Stimulated activated CD4-positive, alpha-beta T cell treated with anti-CD3 and anti-CD28 coated beads, Interleukin-15, amount 100 ng/mL, for 1 hour (primary cell): ENCODE results near the gene TMEM214.

Source experiments
- DNase-seq, 2 donors: peaks; one replicate each; pipeline ENCODE4 v3.0.0-alpha.2; 2020; ENCODE audit warnings: low read depth in 1 of 2, low spot score in 1 of 2

The TMEM214 gene

DNA sequence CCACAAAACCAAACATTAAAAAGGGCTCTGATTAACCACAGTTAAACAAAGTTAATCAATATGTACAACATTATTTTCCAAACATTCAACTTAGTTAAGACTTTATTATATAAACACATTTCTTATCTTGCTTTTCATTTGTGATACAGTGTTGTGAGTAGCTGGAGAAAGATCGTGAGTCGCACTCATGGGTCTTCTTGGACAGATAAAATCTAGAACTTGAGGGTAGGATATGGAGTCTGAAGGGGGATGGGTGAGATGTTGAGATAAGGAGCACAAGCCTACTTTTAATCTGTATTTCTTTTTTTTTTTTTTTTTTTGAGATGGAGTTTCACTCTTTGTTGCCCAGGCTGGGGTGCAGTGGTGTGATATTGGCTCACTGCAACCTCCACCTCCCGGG lies 22.6 kb upstream of the TMEM214 start:
- DNase-seq, result no peak

DNA sequence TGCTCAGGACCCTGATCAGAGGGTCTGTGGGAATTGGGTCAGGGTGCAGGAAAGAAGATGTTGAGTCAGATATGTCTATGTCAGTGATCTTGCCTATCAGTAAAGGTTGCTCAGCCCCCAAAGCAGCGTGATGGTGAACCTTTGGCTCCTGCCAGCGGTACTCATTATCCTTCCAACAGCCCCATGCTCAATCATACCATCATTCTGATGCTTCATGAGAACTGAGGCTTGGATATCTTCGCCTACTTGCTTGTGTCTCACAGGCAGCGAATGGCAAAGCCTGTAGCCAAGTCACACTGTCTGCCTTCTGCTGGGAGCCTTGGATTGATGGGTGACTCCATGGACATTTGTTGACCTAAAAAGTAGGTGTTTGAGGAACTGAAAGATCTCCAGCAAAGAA lies 19.0 kb upstream of the TMEM214 start:
- DNase-seq, result no peak

DNA sequence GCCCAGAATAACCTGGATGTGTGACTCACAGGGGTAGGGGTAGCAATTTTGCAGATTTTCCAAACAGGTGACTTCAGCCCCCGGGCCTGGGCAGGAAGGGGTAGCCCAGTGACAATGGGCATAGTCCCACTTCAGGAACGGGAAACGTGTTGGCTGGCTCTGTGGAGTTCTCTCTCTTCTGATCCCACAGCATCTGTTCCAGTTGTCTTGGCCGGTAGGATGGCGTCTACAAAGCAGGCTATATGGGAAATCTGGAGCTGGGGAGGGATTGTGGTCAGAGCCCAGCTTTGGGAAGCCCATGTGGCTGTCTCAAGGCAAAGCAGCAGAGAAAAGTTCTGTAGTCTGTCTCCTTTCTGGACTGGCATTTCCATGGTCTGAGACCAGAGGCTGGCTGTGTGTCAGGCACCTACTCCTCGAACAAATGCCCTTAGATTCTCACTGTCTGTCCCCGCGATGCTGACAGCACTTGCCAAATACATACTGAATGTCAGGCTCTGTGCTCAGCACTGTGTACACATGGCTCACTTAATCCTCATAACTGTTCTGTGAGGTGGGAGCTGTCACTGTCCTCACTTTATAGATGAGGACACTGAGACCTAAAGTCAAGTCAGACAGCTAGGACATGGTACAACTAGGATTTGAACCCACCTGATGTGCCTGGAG lies 17.9 kb upstream of the TMEM214 start:
- DNase-seq, result no peak

DNA sequence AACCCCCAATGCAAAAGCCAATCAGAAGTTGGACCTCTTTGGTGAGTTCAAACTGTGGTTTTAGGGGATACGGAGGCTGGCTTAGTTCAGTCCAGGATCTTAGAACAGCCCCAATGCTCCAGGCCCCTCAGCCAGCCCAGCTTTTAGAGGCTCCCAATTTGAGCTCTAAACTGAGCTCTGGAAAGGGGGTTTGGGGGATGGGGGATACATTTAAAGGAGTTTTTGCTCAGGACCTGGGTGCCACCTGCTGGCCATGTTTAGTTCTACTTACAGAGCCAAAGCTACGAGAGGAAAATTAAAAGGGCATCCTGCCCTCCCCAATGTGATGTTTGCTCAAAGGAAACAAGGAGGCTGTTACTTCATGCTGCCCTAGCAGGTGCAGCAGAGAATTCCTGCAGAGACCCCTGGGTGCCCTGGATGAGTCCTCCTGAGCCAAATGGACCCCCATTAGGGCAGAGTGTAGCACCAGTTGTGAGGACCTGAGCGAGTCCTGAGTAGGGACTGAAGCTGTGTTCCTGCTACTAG lies 15.9 kb upstream of the TMEM214 start:
- DNase-seq, result no peak

DNA sequence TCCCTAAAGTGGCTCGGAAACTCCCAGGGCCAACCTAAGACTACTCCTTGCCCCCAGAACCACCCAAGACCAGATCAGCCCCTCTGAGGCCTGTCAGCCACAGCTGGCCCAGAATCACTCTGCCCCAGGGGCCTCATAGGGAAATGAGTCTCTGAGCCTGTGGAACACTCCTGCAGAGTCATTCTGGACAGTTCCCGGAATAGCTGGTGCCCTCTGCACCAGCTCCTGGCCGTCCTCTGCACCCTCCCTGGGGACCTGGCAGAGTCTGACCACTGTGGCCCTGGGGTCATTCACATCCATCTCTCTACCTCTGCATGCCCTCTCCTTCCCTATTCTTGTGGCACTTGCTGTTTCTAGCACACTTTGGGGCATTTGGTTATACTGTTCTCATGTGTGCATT lies 14.6 kb upstream of the TMEM214 start:
- DNase-seq, result no peak

DNA sequence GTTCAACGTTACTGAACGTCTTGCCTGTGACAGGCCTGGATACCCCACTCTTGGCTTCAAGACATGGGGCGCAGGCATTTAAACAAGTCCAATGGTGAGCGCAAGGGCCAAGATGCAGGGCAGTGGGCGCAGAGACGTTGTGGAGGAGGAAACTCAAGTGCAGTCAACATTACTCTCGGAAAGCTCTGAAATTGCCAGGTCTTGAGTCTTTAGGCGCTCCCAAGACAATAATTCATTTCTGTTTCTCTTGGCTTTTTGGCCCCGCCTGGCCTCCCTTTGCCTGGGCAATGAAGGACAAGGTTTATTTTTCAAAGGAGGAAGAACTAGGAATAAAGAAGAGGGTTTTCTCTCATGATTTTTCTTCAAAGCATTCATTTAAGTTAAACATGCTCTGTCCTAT lies 13.3 kb upstream of the TMEM214 start:
- no peak for DNase-seq

DNA sequence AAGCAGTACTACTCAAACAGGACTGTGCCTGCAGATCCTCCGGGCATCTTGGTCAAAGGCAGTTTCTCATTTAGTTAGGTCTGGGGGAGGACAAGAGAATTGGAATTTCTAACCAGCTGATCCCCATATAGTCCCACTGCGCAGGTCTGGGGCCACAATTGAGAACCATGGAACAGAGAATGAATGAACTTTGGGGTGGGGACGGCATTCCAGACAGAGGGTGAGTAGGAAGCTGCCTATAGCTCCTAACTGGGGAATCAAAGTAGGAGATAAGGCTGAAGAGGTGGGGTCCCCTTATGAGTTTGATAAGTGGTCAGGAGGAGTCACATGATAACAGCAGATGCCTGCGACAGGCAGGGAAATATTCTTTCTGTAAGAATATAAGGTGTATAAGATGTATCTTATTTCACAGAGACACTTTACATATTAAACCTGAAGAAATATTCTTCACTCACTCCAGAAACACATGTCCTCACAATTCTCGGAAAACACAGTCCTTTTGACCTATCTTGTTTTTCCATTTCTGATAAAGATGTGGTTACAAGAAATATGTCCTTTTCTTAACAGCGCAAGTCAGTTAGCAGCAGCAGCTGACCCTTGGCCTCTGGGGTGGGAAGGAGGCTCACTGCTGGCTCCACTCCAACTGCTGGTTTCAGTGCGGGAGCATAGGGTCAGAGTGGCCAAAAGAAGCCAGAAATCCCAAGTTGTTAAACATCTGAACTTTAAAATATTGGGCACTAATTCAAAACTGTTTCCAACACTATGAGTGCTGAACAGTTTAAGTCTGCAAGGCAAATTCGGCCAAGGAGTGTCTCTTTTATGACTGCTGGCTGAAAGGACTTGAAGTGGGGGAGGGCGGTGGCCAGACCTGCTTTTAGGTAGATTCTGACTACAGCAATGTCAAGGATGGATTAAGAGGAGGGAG lies 12.6 kb upstream of the TMEM214 start:
- DNase-seq, result no peak

DNA sequence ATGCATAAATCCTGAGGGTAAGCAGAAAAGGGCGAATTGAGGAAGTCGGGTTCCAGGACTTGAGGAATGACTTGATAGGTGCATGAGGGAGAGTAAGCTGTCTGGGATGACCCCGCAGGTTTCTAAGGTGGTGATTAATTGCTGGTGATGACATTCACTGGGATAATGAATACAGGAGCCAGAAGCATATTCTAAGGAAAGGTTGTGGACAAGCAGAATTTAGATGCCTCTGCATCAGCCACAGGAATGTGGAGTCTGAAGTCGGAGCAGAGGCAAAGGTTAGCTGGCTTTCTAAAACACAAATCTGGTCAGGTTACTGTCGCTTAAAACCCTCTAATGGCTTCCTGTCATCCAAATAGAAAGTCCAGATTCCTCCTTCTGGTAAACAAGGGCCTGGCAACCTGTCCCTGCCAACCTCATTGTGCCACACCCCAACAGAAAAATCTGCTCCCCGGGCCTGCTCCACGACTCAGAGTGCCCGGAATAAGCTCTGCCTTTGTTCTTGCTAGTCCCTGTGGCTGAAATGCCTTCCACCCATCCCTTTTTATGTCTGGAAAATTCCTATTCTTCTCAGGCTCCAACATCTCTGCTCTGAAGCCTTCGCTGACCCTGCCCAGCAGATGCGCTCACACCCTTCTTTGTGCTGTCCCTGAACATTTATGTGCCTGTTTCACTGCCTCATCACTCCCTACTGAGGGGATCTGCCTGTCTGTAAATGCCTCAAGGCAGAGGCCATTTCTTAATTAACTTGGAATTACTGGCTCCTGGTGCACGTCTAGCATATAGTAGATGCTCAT lies 11.3 kb upstream of the TMEM214 start:
- DNase-seq, result no peak

DNA sequence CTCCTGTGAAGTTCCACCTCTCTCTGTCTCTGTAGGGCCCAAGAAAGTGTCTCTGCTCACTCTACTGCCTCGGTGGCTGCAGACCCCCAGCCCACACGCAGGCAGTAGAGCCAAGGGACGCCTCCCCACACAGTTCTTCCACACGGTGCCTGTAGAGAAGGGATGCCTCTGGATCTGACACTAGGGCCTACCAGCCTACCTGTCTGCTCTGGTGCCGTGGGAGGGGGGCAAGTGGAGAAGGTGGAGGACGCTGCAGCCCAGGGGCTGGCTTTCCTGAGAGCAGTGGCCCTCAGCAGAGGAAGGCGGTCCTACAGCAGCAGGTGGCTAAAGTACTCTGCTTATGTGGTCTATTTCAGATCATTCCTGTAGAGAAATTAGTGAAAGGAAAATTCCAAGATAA lies 9.0 kb upstream of the TMEM214 start:
- no peak for DNase-seq

DNA sequence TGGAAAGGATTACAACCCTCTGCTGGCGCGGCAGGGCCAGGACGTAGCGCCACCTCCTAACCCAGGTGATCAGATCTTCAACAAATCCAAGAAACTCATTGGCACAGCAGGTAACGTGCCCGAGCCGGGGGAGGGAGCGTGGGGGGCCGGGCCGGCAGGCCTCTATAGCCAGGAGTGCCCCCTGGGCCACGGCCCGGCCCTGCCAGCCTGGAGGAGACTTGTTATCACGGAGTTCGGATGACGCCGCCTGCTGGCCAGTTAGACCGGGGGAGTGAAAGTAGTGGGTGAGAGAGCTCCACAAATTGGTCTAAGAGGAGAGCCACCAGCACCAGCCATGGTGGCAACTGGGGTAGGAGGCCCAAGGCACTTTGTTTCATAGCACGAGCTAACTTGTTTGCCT lies 8.6 kb upstream of the TMEM214 start:
- no peak for DNase-seq

DNA sequence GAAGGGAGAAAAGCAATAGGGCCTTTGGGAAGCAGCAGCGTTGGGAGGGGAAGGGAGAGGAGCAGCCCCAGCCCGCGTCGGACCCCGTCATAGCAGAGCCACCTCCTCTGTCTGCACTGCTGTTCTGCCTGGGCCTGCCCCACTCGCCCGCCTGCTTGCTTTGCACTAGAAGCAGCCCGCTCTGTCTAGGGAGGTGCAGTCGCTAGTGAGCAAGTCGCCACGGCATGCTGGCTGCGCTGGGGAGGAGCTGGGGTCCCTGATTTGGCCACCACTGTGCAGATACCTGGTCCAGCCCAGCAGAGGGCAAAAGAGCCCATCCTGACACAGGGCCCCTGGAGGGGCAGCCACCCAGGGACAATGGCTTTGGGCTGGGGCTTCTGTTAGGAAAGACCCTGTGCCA lies 8.0 kb upstream of the TMEM214 start:
- DNase-seq, result no peak

DNA sequence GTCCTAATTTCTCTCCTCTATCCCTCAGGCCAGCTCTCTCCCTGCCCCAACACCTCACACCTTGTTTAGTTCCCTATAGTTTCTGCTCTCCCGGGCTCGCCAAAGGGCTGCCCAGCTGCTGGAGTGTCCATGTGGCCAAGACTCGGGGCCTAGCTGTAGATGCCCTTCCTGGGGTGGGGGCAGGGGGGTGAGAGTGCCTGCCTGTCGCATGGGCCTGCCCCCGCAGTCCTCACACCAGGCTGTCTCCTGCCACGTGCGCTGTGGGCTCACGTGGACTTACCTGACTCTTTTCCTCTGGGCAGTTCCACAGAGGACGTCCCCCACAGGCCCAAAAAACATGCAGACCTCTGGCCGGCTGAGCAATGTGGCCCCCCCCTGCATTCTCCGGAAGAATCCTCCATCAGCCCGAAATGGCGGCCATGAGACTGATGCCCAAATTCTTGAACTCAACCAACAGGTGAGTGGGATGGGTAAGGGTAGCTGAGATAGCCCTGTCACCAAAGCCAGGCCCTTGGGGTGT lies 7.4 kb upstream of the TMEM214 start:
- no peak for DNase-seq

DNA sequence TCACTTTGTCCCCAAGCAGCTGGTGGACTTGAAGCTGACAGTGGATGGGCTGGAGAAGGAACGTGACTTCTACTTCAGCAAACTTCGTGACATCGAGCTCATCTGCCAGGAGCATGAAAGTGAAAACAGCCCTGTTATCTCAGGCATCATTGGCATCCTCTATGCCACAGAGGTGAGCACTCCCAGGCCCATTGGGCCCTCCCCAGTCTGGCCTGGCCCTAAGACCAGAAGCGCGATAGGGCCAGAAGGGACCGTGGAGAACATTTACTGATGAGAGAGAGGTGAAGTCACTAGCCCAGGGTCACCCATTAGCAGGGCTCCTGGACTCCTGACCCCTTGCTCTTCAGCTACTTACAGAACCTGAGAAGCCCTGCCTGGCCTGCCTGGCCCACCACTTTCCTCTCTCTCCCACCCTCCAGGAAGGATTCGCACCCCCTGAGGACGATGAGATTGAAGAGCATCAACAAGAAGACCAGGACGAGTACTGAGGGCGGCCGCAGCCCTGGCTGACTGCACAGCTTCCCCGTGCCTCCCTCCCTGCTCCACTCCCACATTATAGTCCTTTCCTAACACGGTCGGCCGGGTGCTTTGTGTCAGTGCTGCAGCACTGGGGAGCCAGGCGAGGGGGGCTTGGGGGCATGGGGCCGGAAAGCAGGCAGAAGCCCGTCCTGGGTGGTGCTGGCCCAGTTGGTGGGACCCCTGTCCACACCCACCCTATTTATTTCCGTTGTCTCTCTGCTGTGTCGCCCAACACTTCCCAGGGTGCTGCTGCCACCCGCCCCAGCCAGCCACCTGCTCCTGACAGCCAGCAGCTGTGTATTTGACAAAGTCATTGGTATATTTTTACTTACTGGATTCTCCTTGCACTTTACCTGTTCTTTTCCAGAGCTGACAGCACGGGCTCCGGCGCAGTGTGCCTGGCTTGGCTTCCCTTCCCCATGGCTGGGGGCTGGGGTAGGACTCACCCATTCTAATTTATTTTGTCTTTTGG lies 6.6 kb upstream of the TMEM214 start:
- no peak for DNase-seq

DNA sequence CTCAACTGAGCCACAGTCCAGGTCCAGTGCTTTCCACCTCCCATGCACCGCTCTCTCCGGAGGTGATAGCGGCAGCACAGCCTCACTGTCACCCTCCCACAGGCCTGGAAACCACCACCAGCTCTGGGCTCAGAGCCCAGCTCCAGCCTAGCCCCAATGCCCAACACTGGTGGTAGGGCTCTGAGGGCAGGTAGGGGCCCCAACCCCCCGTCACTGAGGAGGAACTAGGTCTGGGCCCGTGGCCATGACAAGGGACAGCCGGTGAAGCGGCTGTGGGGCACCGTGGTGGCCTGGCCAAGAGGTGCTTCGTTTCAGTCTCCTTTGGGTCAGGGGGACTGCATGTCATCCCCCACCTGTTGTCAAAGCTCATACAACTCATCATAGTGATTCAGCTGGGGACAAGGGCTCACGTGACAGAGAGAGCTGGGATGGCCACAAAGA lies 5.5 kb upstream of the TMEM214 start:
- DNase-seq, result no peak

DNA sequence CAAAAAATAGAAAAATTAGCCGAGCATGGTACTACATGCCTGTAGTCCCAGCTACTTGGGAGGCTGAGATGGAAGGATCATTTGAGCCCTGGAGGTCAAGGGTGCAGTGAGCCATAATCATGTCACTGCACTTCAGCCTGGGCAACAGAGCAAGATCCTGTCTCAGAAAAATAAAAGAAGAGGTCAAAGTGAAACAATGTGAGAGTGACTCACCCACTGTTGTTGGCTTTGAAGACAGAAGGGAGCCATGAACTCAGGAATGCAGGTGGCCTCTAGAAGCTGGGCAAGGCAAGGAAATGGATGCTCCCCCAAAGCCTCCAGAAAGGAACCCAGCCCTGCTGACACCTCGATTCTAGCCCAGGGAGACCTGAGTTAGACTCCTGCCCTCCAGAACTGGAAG lies 3.7 kb upstream of the TMEM214 start:
- DNase-seq, result no peak

DNA sequence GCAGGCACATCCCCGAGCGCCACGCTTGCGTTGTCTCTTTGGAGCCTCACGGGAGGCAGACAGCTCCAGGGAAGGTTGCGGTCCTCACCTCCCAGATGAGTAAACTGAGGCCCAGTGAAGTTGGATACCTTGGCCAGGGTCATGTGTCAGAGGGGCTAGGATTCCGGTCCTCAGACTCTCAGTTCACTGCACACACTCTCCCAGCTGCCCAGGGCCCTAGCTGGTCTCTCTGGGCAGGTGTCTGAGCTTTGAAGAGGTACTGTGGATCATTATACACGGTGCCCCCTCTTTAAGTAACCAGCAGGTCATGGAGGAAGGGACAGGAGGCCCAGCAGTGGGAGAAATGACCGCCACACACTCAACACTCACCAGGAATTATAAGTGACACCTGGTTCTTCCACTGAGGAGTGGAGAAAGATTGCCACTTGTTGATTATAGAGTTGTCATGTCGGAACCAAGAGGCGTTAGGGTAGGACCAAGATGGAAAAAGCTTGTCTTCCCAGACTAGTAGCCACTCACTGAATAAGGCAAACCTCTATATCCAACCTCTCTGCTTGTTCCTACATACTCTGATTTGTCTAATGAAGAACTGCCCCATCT lies 588 bp downstream of the TMEM214 start:
- DNase-seq, result no peak

DNA sequence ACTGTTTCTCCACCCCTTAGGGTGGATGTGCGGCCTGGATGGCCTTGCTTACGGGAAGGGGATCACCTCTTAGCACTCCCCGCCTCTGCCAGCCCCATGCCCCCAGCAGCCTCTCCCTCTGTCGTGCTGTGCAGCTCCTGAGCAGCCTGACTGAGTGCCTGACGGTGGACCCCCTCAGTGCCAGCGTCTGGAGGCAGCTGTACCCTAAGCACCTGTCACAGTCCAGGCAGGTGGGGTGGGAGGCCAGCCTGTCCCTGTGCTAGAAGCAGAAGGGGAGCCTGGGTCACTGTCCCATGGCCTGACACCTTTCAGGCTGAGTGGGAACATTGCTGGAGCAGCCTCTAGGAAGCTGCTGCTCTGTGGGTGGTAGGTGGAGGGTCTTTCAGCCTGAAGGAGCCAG lies 5.2 kb downstream of the TMEM214 start:
- DNase-seq, result no peak

DNA sequence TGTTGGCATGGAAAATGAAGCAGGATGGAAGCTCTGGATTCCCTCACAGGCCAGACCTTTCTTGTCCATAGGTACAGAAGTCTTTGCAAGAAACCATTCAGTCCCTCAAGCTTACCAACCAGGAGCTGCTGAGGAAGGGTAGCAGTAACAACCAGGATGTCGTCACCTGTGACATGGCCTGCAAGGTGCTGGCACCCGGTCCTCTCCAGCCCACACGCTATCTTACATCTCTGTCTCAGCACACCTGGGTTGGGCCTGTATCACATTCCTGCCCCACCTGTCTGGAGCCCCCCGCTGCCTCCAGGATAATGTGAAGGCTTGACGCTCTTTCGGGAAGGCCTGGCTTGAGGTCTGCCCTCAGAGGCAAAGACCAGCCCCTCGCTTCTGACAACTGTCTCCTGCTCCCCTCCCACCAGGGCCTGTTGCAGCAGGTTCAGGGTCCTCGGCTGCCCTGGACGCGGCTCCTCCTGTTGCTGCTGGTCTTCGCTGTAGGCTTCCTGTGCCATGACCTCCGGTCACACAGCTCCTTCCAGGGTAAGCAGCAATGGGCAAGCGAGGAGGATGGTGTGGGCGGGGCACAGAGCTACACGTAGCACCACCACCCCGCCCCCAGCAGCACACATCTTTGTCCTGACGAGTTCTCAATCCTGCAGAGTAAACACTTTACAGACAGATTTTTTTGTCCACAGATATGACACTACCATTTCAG lies 6.0 kb downstream of the TMEM214 start:
- no peak for DNase-seq

DNA sequence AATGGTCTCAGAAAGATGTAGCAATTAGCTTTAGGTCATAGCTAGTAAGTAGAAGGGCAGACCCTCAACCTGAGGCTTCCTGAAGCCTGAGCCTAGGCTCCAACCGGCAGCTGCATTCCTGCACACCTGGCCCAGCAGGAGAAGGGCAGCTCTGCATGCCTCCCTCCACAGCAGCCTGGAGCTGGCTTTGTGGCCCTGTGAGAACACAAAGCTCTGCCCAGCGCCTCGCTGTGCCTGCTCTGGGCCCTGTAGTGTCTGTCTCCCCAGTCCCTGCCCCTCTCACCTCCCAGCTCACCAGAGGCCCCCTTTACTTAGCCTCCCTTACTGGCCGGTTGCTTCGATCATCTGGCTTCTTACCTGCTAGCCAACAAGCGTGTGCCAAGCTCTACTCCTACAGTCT lies 6.7 kb downstream of the TMEM214 start:
- DNase-seq, result no peak
